22Rv1 (cell line): Measurements from ENCODE around the gene EDEM1.

Experiments used
- CTCF ChIP-seq: fragments of 450-650 bp; IDR thresholded peaks from 2 replicates; pipeline ENCODE4 v1.5.1; 2017; ENCODE audit warnings: mild to moderate bottlenecking
- ZFX ChIP-seq: fragments of 450-650 bp; IDR thresholded peaks from 2 replicates; pipeline ENCODE4 v1.6.1; 2017; ENCODE audit warnings: antibody characterized with exemption, borderline replicate concordance

- TF ChIP-seq CTCF: no peak
- no peak for TF ChIP-seq ZFX
These were observed 42.4 kb upstream of the EDEM1 start for GRCh38 chr3:5145120-5145519.
